ENCODE results near the gene KIAA1549. TPM values are rescaled to one million over a fixed set of nuclear protein-coding genes. Genes with fewer than 3 reads are reported as not detected.

Gene KIAA1549
- total RNA-seq, 1 experiment from 2014 or later = 14.1 TPM

DNA sequence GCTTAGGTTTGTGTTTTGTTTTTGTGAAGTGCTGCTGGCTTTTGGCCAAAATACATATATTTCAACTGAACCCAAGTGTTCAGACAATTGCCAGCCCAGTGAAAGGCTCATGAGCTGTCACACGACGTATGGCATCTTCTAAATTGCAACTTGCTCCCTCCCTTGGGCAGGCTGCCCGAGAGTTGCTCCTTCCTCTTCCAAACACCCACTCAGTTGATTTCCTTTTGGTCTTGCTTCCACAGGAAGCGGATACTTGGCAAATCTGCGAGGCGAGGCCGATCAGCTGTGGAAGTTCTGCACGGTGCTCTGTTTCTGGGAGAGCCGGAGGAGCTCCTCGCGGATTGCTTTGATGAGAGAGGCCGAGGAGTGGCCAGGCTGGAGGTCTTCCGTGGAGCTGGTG, 143.6 kb downstream of the KIAA1549 start:
- intact Hi-C loops (cut with micrococcal nuclease; ENCODE audit: unreplicated experiment) = no loop called here
- in situ Hi-C loops (cut with HindIII; ENCODE audit: low pct_unique_long_range_greater_than_20kb, low sequenced_read_pairs) = no loop called here
- ChIA-PET POLR2A (no interaction called here), CTCF (no interaction called here)
- TF ChIP-seq, protein P1, sequence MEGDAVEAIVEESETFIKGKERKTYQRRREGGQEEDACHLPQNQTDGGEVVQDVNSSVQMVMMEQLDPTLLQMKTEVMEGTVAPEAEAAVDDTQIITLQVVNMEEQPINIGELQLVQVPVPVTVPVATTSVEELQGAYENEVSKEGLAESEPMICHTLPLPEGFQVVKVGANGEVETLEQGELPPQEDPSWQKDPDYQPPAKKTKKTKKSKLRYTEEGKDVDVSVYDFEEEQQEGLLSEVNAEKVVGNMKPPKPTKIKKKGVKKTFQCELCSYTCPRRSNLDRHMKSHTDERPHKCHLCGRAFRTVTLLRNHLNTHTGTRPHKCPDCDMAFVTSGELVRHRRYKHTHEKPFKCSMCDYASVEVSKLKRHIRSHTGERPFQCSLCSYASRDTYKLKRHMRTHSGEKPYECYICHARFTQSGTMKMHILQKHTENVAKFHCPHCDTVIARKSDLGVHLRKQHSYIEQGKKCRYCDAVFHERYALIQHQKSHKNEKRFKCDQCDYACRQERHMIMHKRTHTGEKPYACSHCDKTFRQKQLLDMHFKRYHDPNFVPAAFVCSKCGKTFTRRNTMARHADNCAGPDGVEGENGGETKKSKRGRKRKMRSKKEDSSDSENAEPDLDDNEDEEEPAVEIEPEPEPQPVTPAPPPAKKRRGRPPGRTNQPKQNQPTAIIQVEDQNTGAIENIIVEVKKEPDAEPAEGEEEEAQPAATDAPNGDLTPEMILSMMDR (IDR thresholded peaks at IDR 0.05) = no peak
- TF ChIP-seq, protein P2, sequence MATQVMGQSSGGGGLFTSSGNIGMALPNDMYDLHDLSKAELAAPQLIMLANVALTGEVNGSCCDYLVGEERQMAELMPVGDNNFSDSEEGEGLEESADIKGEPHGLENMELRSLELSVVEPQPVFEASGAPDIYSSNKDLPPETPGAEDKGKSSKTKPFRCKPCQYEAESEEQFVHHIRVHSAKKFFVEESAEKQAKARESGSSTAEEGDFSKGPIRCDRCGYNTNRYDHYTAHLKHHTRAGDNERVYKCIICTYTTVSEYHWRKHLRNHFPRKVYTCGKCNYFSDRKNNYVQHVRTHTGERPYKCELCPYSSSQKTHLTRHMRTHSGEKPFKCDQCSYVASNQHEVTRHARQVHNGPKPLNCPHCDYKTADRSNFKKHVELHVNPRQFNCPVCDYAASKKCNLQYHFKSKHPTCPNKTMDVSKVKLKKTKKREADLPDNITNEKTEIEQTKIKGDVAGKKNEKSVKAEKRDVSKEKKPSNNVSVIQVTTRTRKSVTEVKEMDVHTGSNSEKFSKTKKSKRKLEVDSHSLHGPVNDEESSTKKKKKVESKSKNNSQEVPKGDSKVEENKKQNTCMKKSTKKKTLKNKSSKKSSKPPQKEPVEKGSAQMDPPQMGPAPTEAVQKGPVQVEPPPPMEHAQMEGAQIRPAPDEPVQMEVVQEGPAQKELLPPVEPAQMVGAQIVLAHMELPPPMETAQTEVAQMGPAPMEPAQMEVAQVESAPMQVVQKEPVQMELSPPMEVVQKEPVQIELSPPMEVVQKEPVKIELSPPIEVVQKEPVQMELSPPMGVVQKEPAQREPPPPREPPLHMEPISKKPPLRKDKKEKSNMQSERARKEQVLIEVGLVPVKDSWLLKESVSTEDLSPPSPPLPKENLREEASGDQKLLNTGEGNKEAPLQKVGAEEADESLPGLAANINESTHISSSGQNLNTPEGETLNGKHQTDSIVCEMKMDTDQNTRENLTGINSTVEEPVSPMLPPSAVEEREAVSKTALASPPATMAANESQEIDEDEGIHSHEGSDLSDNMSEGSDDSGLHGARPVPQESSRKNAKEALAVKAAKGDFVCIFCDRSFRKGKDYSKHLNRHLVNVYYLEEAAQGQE (IDR thresholded peaks at IDR 0.05; ENCODE audit: insufficient read depth in 1 of 2, low read depth in 2 of 2, low read length in 1 of 2) = no peak
- TF ChIP-seq POLR2AphosphoS5 (IDR thresholded peaks at IDR 0.05; ENCODE audit: low read depth, low read length) (no peak), TCF7L2 (IDR thresholded peaks at IDR 0.05; ENCODE audit: low read depth, low read length) (no peak), SIN3A (IDR thresholded peaks at IDR 0.05; ENCODE audit: borderline replicate concordance, insufficient read depth, low read depth, low read length) (no peak)
- ATAC-seq (no peak), DNase-seq (ENCODE audit: low read depth, low spot score) (no peak)
- H3K4me1 ChIP-seq (ENCODE audit: control insufficient read depth, insufficient read depth, low read length) = no peaks in the 10 kb centered on the region
- H3K27ac ChIP-seq (ENCODE audit: low read length) = no peak overlapping the region
- BruUV-seq (replicated peaks) = no TSS peak
- no peaks in the 10 kb centered on the region for H3K27me3 ChIP-seq (ENCODE audit: control insufficient read depth, insufficient read depth, low read length)
- no peaks in the 10 kb centered on the region for H3K9me3 ChIP-seq (ENCODE audit: control insufficient read depth, insufficient read depth, low read depth, low read length)
- H3K36me3 ChIP-seq (ENCODE audit: control insufficient read depth, insufficient read depth, low read length) = no peaks in the 10 kb centered on the region
- no peak overlapping the region for H3K4me3 ChIP-seq (ENCODE audit: low read depth in 2 of 2, low read length in 2 of 2)

DNA sequence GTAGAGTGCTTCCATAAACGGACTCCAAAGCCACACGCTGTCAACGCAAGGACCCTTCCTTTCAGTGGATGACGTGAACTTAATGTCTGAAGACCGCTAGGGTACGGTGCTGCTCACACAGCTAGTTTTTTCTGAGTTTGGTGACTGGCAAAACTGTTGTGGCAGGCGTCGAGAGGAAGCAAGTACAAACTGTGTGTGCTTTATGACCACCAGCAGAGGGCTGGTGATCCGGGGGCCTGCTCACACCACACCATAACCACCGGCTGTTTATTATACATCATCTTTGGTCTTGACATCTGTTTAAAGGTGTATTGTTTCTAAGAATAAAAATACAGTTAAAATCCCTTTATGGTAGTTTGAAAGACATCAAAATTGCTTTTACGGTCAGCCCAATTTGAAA, 146.1 kb downstream of the KIAA1549 start:
- POLR2A ChIA-PET = no interaction called here
- intact Hi-C loops (cut with micrococcal nuclease; ENCODE audit: unreplicated experiment) = no loop called here
- ATAC-seq (no peak), DNase-seq (ENCODE audit: low read depth, low spot score) (no peak)
- TF ChIP-seq, protein P1 (IDR thresholded peaks at IDR 0.05) = no peak
- TF ChIP-seq POLR2AphosphoS5 (IDR thresholded peaks at IDR 0.05; ENCODE audit: low read depth, low read length) = no peak
- no peak for TF ChIP-seq SIN3A (IDR thresholded peaks at IDR 0.05; ENCODE audit: borderline replicate concordance, insufficient read depth, low read depth, low read length)
- TF ChIP-seq, protein P2 (IDR thresholded peaks at IDR 0.05; ENCODE audit: insufficient read depth in 1 of 2, low read depth in 2 of 2, low read length in 1 of 2) = no peak
- no peak for TF ChIP-seq TCF7L2 (IDR thresholded peaks at IDR 0.05; ENCODE audit: low read depth, low read length)
- H3K36me3 ChIP-seq (ENCODE audit: control insufficient read depth, insufficient read depth, low read length) = no peaks in the 10 kb centered on the region
- H3K27ac ChIP-seq (ENCODE audit: low read length) = no peak overlapping the region
- in situ Hi-C loops (cut with HindIII; ENCODE audit: low pct_unique_long_range_greater_than_20kb, low sequenced_read_pairs) = no loop called here
- H3K4me3 ChIP-seq (ENCODE audit: low read depth in 2 of 2, low read length in 2 of 2) = no peak overlapping the region
- CTCF ChIA-PET = interaction anchor here (0.7 kb wide), 1 partner anchor 241 kb away, joined by 4 read pairs; no protein-coding TSS in a partner anchor
- BruUV-seq (replicated peaks) = no TSS peak
- no peaks in the 10 kb centered on the region for H3K4me1 ChIP-seq (ENCODE audit: control insufficient read depth, insufficient read depth, low read length)
- no peaks in the 10 kb centered on the region for H3K9me3 ChIP-seq (ENCODE audit: control insufficient read depth, insufficient read depth, low read depth, low read length)
- H3K27me3 ChIP-seq (ENCODE audit: control insufficient read depth, insufficient read depth, low read length) = no peaks in the 10 kb centered on the region
